RPMI7951 (cell line): ENCODE data around the gene INS. TPM values are rescaled to one million over a fixed set of nuclear protein-coding genes. Genes with fewer than 3 reads are reported as not detected.
"Not testable (repeated sequence)": the region's sequence is repeated elsewhere in the genome, so short reads cannot be mapped to it uniquely, and the experiment has no call there.

ENCODE experiments used
- DNase-seq: peaks from one replicate; pipeline ENCODE4 v3.0.0-alpha.2; 2012; ENCODE audit warnings: low read depth
- total RNA-seq: library from RNA; depleted of rRNA; stranded (reverse); fragments of >200 nt; shearing (Covaris generic); gene quantifications from 2 replicates; pipeline ENCODE4 v1.2.3, GENCODE V29; 2014

The INS gene
- total RNA-seq, 1 experiment from 2014 or later = not detected

- DNase-seq = no peak
Observed at GRCh38 chr11:2180789-2181370, 19.9 kb upstream of the INS start.

GRCh38 chr11:2180347-2180746, 19.3 kb upstream of the INS start:
- DNase-seq = no peak

GRCh38 chr11:2179516-2179915, 18.5 kb upstream of the INS start:
- no peak for DNase-seq

GRCh38 chr11:2178906-2179494, 18.0 kb upstream of the INS start:
- DNase-seq = peak; percentile 81

- DNase-seq = not testable (repeated sequence)
Observed at GRCh38 chr11:2178055-2178773, 17.2 kb upstream of the INS start.

- no peak for DNase-seq
Observed at GRCh38 chr11:2177076-2177475, 16.1 kb upstream of the INS start.

GRCh38 chr11:2176389-2176900, 15.4 kb upstream of the INS start:
- no peak for DNase-seq

GRCh38 chr11:2175659-2176058, 14.7 kb upstream of the INS start:
- DNase-seq = peak; percentile 89

GRCh38 chr11:2174361-2174760, 13.4 kb upstream of the INS start:
- DNase-seq = no peak

GRCh38 chr11:2173761-2174160, 12.8 kb upstream of the INS start:
- DNase-seq = no peak

GRCh38 chr11:2173150-2173693, 12.2 kb upstream of the INS start:
- no peak for DNase-seq

- DNase-seq = no peak
Observed at GRCh38 chr11:2172676-2173075, 11.7 kb upstream of the INS start.

GRCh38 chr11:2171591-2172003, 10.6 kb upstream of the INS start, which contains the start of gene TH:
TSS of gene TH (minus strand) at chr11:2171815. CDS start at chr11:2171786, 29 bp downstream.
- DNase-seq = no peak

- no peak for DNase-seq
Observed at GRCh38 chr11:2169626-2170570, 8.9 kb upstream of the INS start.

GRCh38 chr11:2169005-2169378, 8.0 kb upstream of the INS start:
- DNase-seq = no peak

- DNase-seq = no peak
Observed at GRCh38 chr11:2168286-2169004, 7.4 kb upstream of the INS start.

GRCh38 chr11:2167141-2168045, 6.4 kb upstream of the INS start:
- DNase-seq = no peak

- DNase-seq = no peak
Observed at GRCh38 chr11:2166091-2166851, 5.3 kb upstream of the INS start.

GRCh38 chr11:2165571-2165970, 4.6 kb upstream of the INS start:
- no peak for DNase-seq
